ENCODE results near the gene PRDX2.

PRDX2 gene

GRCh38 chr19:12793290-12794195, 8.1 kb downstream of the PRDX2 start:
- DNase-seq (ENCODE audit: low spot score), result peak; percentile 95
- no peak for TF ChIP-seq CTCF (IDR thresholded peaks at IDR 0.05)
- Histone ChIP-seq H3K4me3 (peak overlapping the region; percentile 97), H3K27ac (peak overlapping the region; percentile 97 to 99)

GRCh38 chr19:12792853-12793289, 8.7 kb downstream of the PRDX2 start:
- Histone ChIP-seq H3K4me3 (peak overlapping the region; percentile 97), H3K27ac (peak overlapping the region; percentile 97 to 99)
- peak; percentile 72 for DNase-seq (ENCODE audit: low spot score)
- TF ChIP-seq CTCF (IDR thresholded peaks at IDR 0.05), result no peak

GRCh38 chr19:12792051-12792852, 9.3 kb downstream of the PRDX2 start:
- peak overlapping the region; percentile 97 to 99 for H3K27ac ChIP-seq
- peak; percentile 85 for DNase-seq (ENCODE audit: low spot score)
- peak overlapping the region; percentile 97 for H3K4me3 ChIP-seq
- no peak for TF ChIP-seq CTCF (IDR thresholded peaks at IDR 0.05)

- TF ChIP-seq CTCF (IDR thresholded peaks at IDR 0.05), result no peak
- Histone ChIP-seq H3K4me3 (peak within 1 kb of the TSS; percentile 97), H3K27ac (peak within 1 kb of the TSS; percentile 97 to 99)
- DNase-seq (ENCODE audit: low spot score), result peak; percentile 99
These were observed 10.1 kb downstream of the PRDX2 start, which contains the start of gene JUNB for GRCh38 chr19:12791345-12792050. Gene JUNB (plus strand): TSS chr19:12791486. CDS start chr19:12791772, 286 bp downstream.

GRCh38 chr19:12790628-12791344, 10.8 kb downstream of the PRDX2 start:
- Histone ChIP-seq H3K27ac (peak overlapping the region; percentile 97 to 99), H3K4me3 (peak overlapping the region; percentile 97)
- no peak for TF ChIP-seq CTCF (IDR thresholded peaks at IDR 0.05)
- no peak for DNase-seq (ENCODE audit: low spot score)
